Effector CD4-positive, alpha-beta T cell (primary cell): ENCODE data around the gene MRPL42.
"Not testable (repeated sequence)": the region's sequence is repeated elsewhere in the genome, so short reads cannot be mapped to it uniquely, and the experiment has no call there.

Source experiments
- DNase-seq: peaks from one replicate; pipeline ENCODE4 v3.0.0-alpha.2; 2020
- total RNA-seq: gene quantifications from one replicate; lab custom pipeline; 2026; lab: John Stamatoyannopoulos, UW

Gene MRPL42
- 49.9 reads per million, percentile 68 among the genes with 10 or more reads in this experiment for total RNA-seq

GRCh38 chr12:93467351-93468007 is at the start of gene MRPL42:
MRPL42 (plus strand) TSS chr12:93467514; CDS start chr12:93469286, 1,772 bp downstream.
- DNase-seq: peak; percentile 86

GRCh38 chr12:93417967-93418480 is 49.3 kb upstream of the MRPL42 start:
- no peak for DNase-seq

DNA sequence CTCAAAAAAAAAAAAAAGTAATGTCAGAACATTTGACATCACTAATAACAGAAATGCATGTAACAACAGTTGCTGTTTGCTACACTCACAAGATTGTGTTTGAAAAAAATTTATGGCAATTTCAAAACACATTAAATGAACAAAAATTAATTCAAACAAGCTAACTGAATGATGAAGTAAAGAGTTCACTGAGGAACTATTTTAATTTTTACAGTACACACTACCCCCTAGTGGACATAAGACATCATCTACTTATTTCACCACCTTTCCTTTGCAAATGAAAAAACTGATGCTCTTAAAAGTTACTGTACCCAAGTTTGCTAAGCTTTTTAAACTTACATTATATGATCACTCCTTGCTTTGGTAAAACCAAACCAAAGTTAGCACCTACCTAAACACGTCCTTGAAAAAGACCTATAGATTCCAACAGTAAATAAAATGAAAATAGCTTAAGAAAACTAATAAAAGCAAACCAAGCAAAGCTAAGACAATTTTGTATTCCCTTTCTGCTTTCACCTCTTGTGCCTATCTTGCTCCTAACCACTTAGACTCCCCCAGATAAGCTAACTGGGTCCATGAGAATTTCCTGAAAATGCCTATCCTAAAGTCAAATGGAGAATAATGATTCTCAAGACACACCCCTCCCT is 47.8 kb upstream of the MRPL42 start:
- DNase-seq: no peak

- no peak for DNase-seq
These were observed 45.3 kb upstream of the MRPL42 start for GRCh38 chr12:93422050-93422449.

DNA sequence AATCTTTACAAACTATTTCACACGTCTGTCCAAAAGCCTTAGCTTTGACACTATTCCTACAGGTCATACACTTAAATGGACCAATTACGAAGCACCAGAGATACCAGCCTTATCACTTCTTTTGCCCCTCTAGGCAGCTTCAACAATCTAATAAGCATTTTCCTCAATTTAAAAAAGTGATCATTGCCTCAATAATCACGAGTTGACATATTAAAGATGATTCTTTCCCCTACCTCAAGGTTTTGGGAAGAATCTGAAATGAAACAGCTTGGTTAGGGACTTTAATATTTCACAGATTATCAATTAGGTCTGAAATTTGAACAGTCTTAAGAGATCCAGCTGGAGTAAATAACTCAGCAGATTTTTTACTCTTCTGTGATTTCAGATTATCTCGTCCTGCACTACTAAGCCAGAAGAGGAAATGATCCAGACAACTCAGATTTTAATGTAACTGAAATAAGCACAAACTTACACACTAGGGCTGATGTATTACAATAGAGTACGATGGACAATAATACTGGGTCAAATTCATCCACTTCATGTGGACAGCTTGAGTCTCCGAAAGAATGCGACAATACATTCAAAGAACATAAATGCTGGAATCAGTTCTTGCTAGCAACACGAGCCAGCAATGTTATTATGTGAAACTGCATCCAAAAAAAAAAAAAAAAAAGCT is 41.4 kb upstream of the MRPL42 start:
- no peak for DNase-seq

- no peak for DNase-seq
These were observed 40.9 kb upstream of the MRPL42 start for GRCh38 chr12:93426412-93426805.

DNA sequence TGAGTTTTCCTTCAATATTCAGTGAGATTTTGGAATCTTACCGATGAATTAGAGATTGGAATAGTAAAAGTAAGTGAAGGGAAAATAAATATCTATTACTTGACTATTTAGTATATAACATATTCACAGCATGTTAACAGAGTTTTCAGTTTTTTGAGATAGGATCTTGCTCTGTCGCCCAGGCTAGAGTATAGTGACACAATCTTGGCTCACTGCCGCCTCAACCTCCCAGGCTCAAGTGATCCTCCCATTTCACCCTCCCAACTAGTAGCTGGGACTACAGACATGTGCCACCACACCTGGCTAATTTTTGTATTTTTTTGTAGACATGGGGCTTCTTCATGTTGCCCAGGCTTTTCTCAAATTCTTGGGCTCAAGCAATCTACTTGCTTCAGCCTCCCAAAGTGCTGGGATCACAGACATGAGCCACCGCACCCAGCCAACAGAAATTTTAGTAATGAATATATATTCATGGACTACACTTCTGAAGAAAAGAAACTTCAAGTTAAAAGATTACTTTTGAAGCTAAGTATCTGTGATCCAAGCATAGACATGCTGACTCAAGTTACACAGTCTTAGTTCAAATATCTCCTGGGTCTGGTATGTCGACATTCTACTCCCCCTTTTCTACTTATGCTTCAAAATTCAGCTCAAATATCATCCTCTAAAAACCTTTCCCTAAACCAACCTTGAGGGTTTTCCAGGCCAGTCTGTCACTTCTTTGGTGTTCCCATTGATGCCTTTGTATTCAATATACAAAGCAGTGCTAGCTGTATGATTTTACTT is 39.3 kb upstream of the MRPL42 start:
- DNase-seq: no peak

DNA sequence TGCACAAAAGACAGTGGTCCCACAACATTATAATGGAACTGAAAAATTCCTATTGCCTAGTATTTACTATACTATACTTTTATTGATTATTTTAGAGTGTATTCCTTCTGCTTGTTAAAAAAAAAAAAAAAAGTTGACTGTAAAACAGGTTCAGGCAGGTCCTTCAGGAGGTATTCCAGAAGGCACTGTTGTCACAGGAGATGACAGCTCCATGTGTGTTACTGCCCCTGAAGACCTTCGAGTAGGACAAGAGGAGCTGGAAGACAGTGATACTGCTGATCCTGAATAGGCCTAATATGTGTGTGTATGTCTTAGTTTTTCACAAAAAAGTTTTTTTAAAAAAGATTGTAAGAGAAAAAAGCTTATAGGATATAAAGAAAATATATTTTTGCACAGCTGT is 37.9 kb upstream of the MRPL42 start:
- no peak for DNase-seq

DNA sequence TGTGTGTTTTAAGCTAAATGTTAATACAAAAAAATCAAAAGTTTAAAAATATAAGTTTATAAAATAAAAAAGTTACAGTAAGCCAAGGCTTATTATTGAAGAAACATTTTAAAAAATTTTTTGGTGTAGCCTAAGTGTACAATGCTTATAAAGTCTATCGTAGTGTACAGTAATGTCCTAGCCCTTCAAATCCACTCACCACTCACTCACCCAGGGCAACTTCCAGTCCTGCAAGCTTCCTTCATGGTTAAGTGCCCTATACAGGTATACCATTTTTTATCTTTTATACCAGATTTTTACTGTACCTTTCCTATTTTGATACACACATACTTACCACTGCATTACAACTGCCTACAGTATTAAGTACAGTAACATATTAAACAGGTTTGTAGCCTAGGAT is 37.5 kb upstream of the MRPL42 start:
- DNase-seq: no peak

GRCh38 chr12:93430280-93430679 is 37.0 kb upstream of the MRPL42 start:
- no peak for DNase-seq

DNA sequence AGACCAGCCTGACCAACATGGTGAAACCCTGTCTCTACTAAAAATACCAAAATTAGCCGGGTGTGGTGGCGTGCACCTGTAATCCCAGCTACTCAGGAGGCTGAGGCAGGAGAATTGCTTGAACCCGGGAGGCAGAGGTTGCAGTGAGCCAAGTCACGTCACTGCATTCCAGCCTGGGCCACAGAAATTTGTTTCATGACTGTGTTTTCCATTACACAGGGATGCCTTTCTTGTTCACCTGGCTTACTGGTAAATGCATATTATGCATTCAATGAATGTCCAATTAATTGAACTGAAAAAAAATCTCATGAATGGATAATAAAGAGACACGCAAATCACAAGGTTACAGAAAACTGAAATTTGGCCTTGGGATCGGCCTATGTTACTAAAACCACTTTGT is 35.3 kb upstream of the MRPL42 start:
- DNase-seq: not testable (repeated sequence)

DNA sequence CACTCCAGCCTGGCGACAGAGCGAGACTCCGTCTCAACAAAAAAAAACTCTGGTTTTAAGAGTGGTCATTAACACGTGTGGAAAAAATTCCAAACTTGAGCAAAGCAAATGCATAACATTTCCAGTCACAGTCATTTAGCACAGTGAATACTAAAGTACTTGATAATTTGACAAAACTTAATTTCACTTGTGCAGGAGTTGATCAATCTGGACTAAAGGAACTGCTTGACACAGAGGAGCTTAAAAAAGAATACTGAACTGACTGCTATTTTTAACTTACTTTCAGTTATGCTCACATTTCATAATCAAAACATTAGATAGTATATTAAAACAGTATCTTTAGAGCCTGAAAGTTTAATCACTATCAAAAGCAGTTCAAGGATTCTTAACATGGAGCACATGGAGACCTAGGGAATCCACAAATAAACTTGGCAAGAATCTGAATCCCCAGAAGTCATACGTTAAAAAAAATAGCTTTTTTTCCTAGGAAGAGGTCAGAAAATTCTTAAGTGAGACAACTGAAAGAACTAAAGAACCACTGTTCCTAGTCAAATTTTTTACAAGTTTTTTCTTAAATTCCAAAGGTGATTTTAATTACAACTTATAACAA is 33.0 kb upstream of the MRPL42 start:
- no peak for DNase-seq

GRCh38 chr12:93438266-93439050 is 28.9 kb upstream of the MRPL42 start:
- no peak for DNase-seq

DNA sequence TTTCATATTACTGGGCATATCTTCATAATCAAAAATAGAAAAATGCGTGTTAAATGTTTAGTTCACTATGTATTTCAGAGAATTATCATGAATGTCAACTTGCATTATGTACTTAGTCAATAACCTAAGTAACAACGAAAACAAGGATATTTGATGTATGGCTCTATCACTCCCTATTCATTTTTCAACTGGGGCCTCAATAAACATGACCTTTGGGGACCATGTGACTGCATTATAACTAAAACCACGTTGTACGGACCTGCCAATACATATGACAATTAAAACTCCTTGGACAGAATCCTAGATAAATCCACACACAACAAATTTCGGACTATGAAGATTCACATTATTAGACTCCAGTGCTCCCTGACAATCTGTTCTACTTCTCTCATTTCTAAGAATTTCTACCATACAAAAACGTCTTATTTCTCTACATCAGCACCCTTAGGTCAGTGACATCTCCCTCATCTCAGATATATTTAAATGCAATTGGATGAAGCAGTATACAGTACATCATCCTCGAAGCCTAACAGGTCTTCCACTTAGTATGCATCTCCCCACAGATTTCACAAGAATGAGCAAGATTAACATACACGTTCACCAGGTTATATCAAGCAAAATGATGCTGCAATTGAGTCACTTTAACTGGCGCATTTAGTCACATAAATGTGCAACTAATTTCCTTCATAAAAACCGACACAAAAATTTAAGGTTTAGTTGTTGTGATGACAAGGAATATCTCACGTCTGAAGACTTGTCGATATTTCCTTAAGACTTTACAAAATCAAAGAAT is 27.1 kb upstream of the MRPL42 start:
- DNase-seq: no peak

DNA sequence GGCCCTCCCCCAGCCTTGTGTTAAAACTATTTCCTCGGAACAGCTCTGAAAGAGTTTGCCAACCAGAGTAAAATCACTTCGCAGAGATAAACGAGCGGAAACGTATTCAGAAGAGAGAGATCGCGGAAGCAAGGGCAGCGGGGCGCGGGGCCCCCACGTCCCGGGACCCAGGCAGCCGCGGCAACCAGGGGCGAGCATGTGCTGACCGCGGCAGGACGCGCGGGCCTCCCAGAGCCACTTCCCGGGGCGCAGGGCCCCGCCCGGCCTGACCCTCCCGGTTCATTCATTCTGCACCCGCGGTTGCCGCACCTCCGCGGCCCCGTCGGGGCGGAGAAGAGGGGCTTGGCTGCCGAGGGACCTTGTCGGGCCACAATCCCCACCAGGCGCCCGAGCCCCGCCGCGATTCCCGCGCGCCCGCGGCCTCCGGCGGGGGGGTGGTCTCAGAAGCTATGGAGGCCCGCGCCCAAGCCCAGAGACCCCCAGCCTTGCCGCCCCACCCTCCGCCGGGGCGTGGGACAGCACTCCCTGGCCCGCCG is 26.2 kb upstream of the MRPL42 start:
- peak; percentile 30 for DNase-seq

GRCh38 chr12:93441617-93442410 is 25.5 kb upstream of the MRPL42 start, which contains the start of gene UBE2N:
UBE2N (minus strand) TSS chr12:93441947; CDS start chr12:93441884, 63 bp downstream.
- DNase-seq: peak; percentile 97

- no peak for DNase-seq
These were observed 24.6 kb upstream of the MRPL42 start for GRCh38 chr12:93442411-93443340.

DNA sequence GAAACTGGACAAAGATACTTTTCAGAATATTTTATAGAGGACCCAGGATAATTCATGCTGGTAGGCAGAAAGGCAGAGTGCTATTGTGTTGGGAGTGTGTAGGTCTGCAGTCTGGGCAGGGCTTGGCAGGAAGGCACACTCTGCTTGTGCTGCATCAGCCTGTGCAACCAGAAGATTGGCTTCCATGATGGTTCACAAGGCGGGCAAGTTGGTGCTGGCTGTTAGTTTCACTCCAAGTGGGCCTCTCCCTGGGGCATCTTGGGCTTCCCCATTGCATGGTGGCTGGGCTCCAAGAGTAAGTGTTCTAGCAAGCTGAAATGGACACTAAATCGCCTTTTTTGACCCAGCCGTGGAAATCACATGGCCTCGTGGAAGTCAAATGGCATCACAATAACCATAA is 23.7 kb upstream of the MRPL42 start:
- DNase-seq: no peak
